ENCODE results near the gene DYRK1A.

The DYRK1A gene

GRCh38 chr21:37421306-37421705, 54.7 kb downstream of the DYRK1A start:
- no peak for DNase-seq

GRCh38 chr21:37422382-37422781, 55.8 kb downstream of the DYRK1A start:
- DNase-seq: no peak

- no peak for DNase-seq
Measured at GRCh38 chr21:37423103-37423502, 56.5 kb downstream of the DYRK1A start.

GRCh38 chr21:37424396-37424795, 57.8 kb downstream of the DYRK1A start:
- DNase-seq: no peak

- no peak for DNase-seq
Measured at GRCh38 chr21:37425001-37425400, 58.4 kb downstream of the DYRK1A start.

- DNase-seq: no peak
Measured at GRCh38 chr21:37425684-37426083, 59.1 kb downstream of the DYRK1A start.

GRCh38 chr21:37427221-37427620, 60.6 kb downstream of the DYRK1A start:
- DNase-seq: no peak

- no peak for DNase-seq
Measured at GRCh38 chr21:37429356-37429755, 62.8 kb downstream of the DYRK1A start.

GRCh38 chr21:37430184-37430821, 63.7 kb downstream of the DYRK1A start:
- no peak for DNase-seq

GRCh38 chr21:37431243-37431642, 64.7 kb downstream of the DYRK1A start:
- DNase-seq: no peak

GRCh38 chr21:37432710-37433455, 66.3 kb downstream of the DYRK1A start:
- DNase-seq: no peak

- no peak for DNase-seq
Measured at GRCh38 chr21:37433456-37433840, 66.9 kb downstream of the DYRK1A start.

GRCh38 chr21:37435120-37435519, 68.5 kb downstream of the DYRK1A start:
- DNase-seq: no peak

- DNase-seq: no peak
Measured at GRCh38 chr21:37435711-37436110, 69.1 kb downstream of the DYRK1A start.

- no peak for DNase-seq
Measured at GRCh38 chr21:37436174-37436573, 69.6 kb downstream of the DYRK1A start.

GRCh38 chr21:37437376-37438080, 71.0 kb downstream of the DYRK1A start:
- DNase-seq: no peak

- DNase-seq: no peak
Measured at GRCh38 chr21:37443683-37444082, 77.1 kb downstream of the DYRK1A start.

- DNase-seq: no peak
Measured at GRCh38 chr21:37445228-37445627, 78.7 kb downstream of the DYRK1A start.

- no peak for DNase-seq
Measured at GRCh38 chr21:37446552-37446951, 80.0 kb downstream of the DYRK1A start.

GRCh38 chr21:37447288-37447936, 80.8 kb downstream of the DYRK1A start:
- no peak for DNase-seq

- no peak for DNase-seq
Measured at GRCh38 chr21:37449302-37449937, 82.8 kb downstream of the DYRK1A start.

GRCh38 chr21:37450445-37450941, 83.9 kb downstream of the DYRK1A start:
- DNase-seq: no peak

- DNase-seq: no peak
Measured at GRCh38 chr21:37451446-37451845, 84.9 kb downstream of the DYRK1A start.

Data from cortex of kidney (tissue), 1 donor.